SIG-M5 (cell line): ENCODE data around the gene SMIM35.
"Not testable (repeated sequence)": the region's sequence is repeated elsewhere in the genome, so short reads cannot be mapped to it uniquely, and the experiment has no call there.

Experiments
- DNase-seq: peaks from one replicate; lab custom pipeline; 2025; lab: John Stamatoyannopoulos, UW

The SMIM35 gene

GRCh38 chr11:117980280-117980679 is 106.5 kb downstream of the SMIM35 start:
- DNase-seq = no peak

GRCh38 chr11:117979481-117980211 is 107.1 kb downstream of the SMIM35 start:
- no peak for DNase-seq

- DNase-seq = no peak
Observed at GRCh38 chr11:117978991-117979390, 107.8 kb downstream of the SMIM35 start.

GRCh38 chr11:117978291-117978910 is 108.4 kb downstream of the SMIM35 start:
- DNase-seq = not testable (repeated sequence)

GRCh38 chr11:117977612-117978264 is 109.0 kb downstream of the SMIM35 start:
- not testable (repeated sequence) for DNase-seq

- no peak for DNase-seq
Observed at GRCh38 chr11:117977029-117977428, 109.7 kb downstream of the SMIM35 start.

- no peak for DNase-seq
Observed at GRCh38 chr11:117976445-117976844, 110.3 kb downstream of the SMIM35 start.

- no peak for DNase-seq
Observed at GRCh38 chr11:117973503-117973860, 113.3 kb downstream of the SMIM35 start.

- DNase-seq = no peak
Observed at GRCh38 chr11:117972629-117973502, 113.9 kb downstream of the SMIM35 start.

GRCh38 chr11:117972044-117972443 is 114.7 kb downstream of the SMIM35 start:
- DNase-seq = no peak

GRCh38 chr11:117970400-117971024 is 116.3 kb downstream of the SMIM35 start:
- no peak for DNase-seq

GRCh38 chr11:117969160-117969991 is 117.4 kb downstream of the SMIM35 start:
- DNase-seq = no peak

GRCh38 chr11:117966908-117967307 is 119.9 kb downstream of the SMIM35 start:
- no peak for DNase-seq

GRCh38 chr11:117962826-117963225 is 123.9 kb downstream of the SMIM35 start:
- no peak for DNase-seq

GRCh38 chr11:117961896-117962295 is 124.9 kb downstream of the SMIM35 start:
- DNase-seq = no peak

- no peak for DNase-seq
Observed at GRCh38 chr11:117960406-117960805, 126.4 kb downstream of the SMIM35 start.

- no peak for DNase-seq
Observed at GRCh38 chr11:117959438-117960149, 127.2 kb downstream of the SMIM35 start.

- DNase-seq = no peak
Observed at GRCh38 chr11:117958949-117959348, 127.8 kb downstream of the SMIM35 start.
